LHCN-M2 (cell line): ENCODE data around the gene ZDHHC24. TPM values are rescaled to one million over a fixed set of nuclear protein-coding genes. Genes with fewer than 3 reads are reported as not detected.

Experiments
- DNase-seq: peaks from one replicate; pipeline ENCODE4 v3.0.0-alpha.2; 2012; ENCODE audit warnings: low read depth
- total RNA-seq: library from RNA; depleted of rRNA; stranded (reverse); fragments of >200 nt; gene quantifications from 2 replicates; pipeline ENCODE4 v1.2.3, GENCODE V29; 2014

ZDHHC24 gene
- total RNA-seq, 1 experiment from 2014 or later: 20.1 TPM

DNA sequence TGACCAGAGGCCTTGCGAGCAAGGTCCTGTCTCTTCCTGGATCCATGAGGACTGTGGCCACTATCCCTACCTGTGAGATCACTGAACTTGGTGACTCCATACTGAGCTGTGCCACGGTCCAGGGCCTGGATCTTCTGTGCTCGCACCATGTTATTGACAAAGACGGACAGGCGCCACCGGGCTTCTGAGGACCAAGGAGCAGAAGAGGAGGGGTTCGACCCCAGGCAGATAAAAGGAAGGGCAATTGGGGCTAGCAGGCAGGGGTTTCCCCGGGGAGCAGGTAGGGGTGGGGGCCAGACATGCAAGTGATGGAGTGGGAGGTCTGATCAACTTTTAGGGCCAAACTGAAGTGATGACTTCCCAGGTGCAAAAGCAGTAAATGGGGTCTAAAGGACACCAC, 20.4 kb upstream of the ZDHHC24 start:
- DNase-seq: no peak

DNA sequence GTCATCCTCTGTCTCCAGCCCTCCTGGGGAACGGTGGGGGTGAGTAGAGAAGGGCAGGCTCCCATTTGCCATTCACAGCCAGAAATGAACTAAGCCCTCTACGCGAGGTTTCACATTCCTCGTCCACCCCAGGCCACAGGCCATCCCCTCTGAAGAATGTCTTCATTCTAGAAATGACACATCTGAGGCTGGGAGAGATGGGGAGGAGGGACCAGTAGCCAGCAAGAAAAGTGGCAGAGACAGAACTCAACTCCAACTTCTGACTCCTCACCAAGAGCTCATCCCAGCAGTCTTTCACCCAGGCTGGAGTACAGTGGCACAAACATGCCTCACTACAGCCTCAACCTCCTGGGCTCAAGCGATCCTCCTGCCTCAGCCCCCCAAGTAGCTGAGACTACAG, 19.1 kb upstream of the ZDHHC24 start:
- DNase-seq: no peak

DNA sequence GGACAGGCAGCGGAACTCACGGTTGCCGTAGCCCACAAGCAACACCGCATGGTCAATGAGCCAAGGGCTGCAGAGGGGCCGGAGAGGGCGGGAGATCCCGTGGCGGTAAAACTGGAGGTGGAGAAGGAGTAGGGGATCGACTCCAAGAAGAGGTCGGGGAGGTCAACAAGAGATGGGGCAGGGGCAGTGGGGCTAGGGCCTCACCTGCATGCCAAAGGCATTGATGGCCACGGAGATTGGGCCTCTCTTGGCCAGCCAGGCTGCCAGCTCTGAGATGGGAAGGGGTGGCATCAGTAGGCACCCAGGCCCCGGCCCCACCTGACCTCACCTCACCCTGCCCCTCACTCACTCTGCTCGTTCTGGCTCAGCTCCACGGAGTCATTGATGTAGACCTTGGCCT, 18.7 kb upstream of the ZDHHC24 start:
- no peak for DNase-seq

DNA sequence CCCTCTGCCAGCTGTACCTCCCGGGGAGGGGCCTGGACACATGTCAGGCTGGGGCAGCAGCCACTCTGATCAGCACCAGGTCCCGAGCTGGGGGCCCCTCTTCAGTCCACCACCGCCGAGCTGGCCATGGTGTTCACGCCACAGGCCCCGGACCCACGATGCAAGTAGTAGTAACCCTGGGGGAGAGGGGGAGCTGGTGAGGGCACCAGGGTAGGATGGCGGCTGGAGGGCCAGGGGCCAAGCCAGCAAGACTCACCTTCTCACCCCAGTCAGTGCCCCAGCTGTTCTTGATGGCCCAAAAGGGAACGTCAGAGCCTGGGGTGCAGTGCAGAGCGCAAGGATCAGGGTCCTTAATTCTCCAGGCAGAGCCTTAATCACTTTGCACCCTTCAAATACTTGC, 18.0 kb upstream of the ZDHHC24 start:
- no peak for DNase-seq

DNA sequence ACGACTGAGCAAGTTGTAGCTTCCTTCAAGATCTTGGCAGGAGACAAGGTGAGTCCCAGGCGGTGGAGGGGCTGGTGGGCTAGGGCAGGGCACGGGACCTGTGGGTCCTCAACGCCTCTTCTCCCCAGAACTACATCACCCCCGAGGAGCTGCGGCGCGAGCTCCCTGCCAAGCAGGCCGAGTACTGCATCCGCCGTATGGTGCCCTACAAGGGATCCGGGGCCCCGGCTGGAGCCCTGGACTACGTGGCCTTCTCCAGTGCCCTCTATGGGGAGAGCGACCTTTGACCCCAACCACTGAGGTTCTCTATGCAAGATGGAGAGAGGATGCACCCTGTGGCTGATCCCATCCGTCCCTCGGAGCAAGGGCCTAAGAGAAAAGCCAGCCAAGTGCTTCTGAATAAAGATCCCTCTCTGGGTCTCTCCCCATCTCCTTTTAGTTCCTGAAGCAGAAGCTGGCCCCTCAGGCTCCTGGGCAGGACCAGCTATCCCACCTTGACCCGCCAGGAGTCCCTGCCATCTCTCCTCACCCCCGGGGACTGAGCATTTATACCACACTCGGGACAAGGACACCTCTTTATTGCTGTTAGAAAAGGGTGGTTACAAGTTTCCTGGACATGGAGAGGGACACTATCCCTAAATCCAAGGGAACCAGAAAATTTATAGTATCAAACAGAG, 17.2 kb upstream of the ZDHHC24 start:
- no peak for DNase-seq

DNA sequence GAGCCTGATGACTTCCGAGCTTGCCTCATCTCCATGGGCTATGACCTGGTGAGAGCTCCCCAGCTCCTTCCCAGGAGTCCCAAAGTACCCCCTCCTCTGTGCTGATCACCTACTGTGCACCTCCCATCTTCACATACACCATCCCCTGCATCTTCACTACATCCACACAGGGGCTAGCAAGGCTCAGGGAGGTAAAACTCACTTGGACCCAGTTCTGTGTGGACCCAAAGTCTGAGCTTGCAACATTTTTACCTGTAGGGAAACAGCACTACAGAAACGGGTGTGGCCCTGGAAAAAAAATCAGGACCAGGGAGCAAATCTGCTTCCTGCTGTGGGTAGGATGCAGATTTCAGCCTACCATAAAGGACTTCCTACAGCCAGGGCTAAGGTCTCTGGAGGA, 16.4 kb upstream of the ZDHHC24 start:
- DNase-seq: no peak

DNA sequence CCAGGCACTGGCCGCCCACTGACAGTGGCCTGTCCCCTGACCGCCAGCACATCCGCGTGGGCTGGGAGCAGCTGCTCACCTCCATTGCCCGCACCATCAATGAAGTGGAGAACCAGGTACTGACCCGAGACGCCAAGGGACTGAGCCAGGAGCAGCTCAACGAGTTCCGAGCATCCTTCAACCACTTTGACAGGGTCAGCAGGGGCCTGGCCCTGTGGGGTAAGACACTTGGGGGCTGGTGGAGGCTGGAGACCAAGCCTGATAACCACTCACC, 16.1 kb upstream of the ZDHHC24 start:
- no peak for DNase-seq

DNA sequence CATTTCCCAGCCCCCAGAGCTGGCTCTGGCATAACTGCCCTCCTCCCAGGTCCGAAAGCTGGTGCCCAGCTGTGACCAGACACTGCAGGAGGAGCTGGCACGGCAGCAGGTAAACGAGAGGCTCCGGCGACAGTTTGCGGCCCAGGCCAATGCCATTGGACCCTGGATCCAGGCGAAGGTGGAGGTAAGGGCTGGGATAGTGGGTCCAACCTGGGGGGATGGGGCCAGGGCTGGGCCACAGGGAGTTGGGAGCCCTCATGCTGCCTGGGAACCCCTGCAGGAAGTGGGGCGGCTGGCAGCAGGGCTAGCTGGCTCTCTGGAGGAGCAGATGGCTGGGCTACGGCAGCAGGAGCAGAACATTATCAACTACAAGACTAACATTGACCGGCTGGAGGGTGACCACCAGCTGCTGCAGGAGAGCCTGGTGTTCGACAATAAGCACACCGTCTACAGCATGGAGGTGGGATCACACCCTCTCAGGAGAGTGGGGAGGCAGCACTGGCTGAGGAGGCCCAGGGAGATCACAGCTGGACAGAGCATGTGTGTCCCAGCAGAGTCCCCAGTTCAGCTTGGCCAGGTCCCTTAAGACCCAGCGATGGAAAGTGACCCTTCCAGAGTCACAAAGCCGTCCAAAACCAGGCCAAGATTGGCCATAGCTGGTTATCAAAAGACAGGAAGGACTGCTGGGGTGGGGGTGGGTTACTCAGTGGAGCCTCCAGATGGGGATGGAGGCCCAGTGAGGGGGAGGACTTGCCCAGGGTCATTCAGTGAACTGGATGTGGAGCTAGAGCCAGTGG, 15.5 kb upstream of the ZDHHC24 start:
- no peak for DNase-seq

DNA sequence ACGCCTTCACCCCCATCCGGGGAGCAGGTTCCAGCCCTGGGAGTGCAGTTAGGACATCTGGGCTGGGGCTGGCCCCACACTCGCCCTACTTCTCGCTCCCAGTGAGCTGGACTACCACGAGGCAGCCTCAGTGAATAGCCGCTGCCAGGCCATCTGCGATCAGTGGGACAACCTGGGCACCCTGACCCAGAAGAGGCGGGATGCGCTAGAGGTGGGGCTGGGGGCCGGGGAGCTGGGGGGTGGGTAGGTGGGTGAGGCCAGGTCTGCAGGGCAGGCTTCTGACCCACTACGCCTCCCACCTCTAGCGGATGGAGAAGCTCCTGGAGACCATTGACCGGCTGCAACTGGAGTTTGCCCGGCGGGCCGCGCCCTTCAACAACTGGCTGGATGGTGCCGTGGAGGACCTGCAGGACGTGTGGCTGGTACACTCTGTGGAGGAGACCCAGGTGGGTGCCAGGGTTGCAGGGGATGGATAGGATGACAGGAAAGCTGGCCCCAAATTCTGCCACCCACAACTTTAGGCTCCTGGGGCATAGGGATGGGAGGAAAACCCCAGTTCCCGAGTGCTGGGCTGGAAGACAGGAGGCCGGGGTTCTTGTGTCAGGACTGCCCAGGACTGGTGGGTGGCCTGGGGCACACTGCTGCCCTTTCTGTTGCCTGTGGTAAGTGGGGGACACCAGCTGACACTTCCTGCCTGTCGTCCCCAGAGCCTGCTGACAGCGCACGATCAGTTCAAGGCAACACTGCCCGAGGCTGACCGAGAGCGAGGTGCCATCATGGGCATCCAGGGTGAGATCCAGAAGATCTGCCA, 14.2 kb upstream of the ZDHHC24 start:
- no peak for DNase-seq

DNA sequence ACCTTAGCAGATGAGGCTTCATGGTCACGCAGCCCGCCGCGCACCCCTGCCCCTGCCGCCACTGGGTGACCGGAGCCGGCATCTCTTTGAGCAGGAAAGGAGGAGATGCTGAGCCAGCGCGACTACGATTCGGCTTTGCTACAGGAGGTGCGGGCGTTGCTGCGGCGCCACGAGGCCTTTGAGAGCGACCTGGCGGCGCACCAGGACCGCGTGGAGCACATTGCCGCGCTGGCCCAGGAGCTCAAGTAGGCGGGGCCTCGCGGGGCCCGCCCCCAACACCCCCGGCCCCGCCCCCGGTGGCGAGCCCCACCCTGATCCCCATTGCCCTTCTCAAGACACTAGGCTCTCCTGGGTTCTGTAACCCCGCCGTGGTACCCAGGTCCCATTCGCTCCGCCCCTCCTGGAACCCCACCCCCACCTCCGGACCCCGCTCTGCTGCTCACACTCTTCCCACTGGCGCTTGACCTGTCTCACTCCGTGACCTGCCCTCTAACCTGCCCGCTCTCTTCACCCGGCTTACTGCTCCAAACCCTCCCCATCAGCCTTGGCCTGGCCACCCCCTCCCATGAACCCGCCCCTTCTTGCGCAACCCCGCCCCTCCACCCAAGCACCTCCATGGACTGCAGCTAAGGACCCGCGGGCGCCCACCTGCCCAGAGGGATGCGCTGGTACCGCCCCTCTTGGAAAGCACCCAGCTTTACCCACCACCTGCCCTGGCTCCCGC, 13.5 kb upstream of the ZDHHC24 start:
- no peak for DNase-seq

DNA sequence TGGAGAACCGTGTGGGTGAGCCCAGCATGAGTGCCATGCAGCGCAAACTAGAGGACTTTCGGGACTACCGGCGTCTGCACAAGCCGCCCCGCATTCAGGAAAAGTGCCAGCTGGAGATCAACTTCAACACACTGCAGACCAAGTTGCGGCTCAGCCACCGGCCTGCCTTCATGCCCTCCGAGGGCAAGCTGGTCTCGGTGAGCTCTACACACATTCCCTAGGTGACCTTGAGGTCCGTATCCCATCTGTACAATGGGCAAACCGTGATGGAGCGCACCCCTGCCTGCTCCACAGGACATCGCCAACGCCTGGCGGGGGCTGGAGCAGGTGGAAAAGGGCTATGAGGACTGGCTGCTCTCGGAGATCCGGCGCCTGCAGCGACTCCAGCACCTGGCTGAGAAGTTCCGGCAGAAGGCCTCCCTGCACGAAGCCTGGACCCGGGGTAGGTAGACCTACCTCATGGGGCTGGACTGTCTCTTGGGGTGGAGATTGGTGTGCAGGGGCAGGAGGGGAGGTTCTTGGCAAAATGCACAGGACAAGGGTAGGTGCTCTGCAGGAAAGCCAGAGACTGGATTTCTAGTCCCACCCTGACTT, 12.0 kb upstream of the ZDHHC24 start:
- DNase-seq: no peak

DNA sequence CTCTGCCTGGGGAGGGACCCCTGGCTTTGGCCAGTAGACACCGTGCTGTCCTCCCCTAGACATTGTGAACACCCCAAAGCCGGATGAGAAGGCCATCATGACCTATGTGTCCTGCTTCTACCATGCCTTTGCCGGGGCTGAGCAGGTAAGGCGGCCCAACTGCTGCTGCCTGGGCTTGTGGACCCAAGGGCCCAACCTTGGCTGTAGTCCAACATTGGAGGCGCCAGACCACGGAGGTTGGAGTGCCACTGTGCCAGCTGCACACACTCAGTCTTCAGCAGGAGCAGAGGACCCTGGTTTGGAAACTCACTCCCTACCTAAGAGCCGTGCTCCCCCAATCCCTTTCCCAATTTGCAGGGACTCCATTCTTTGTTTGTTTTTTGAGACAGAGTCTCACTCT, 10.2 kb upstream of the ZDHHC24 start:
- DNase-seq: no peak

DNA sequence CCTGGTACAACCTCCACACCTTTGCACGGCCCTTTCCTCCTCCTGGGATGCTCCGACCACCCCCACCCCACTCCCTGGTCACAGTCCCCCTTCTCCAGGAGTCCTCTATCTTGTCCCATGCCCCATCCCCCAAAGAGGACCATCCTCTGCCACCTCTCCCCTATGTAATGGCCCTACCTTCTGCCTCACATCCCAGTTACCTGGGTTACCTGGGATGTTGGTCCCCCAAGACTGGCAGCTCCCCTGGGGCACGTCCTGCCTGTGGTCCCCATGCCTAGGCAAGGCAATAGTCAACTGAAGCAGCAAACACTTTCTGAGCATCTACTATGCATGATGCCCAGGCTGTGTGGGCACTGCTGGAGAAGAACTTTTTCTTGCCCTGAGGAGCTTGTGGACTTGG, 9.6 kb upstream of the ZDHHC24 start:
- DNase-seq: no peak

DNA sequence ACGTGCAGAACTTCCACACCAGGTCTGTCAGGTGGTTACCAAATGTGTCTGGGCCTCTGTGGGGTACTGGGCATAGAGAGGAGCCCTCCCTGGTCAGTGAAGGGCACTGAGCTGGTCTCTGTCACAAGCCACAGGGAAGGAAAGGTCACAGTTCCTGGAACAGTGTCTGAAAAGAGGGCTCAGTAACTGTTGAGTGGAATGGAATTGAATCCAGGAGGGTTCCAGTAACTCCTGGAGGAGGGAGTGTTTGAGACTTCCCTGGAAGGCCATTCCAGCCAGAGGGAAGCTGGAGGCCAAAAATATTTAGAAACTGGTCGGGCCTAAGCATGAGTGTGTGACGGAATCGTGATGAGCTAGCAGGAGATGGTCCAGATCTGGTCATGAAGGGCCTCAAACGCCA, 8.8 kb upstream of the ZDHHC24 start:
- no peak for DNase-seq

DNA sequence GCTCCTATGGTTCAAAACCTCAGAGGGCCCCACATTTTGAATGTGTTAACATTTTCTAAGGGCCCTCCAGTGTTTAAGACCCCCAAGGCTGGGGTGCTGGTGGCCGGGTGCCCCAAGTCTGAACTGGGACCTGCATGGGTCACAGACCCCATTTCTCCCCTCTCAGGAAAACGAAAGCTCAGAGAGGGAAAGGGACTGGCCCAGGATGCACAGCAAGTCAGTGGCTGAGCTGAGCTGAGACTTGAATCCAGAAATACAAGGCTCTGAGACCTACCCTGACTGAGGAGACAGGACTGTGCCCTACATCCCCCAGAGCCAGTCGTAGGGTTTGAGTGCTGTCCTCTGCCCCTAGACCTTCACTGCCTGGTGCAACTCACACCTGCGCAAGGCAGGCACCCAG, 5.0 kb upstream of the ZDHHC24 start:
- no peak for DNase-seq

DNA sequence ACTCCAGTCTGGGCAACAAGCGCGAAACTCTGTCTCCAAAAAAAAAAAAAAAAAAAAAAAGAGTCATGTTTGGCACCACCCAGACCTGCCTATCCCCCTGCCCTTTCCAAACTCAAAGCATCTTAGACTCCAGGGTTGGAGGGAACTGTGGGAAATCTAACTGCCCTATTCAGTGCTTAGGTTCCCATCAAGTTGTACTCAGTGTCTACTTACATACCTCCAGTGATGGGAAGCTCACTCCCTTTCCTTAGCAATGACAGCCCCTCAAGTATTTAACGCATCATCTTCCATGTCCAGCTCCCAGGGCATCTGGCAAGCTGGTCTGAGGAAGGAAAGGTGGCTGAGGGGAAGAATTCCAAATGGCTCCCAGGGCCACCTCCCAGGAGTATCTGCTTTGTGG, 3.8 kb upstream of the ZDHHC24 start:
- DNase-seq: no peak

DNA sequence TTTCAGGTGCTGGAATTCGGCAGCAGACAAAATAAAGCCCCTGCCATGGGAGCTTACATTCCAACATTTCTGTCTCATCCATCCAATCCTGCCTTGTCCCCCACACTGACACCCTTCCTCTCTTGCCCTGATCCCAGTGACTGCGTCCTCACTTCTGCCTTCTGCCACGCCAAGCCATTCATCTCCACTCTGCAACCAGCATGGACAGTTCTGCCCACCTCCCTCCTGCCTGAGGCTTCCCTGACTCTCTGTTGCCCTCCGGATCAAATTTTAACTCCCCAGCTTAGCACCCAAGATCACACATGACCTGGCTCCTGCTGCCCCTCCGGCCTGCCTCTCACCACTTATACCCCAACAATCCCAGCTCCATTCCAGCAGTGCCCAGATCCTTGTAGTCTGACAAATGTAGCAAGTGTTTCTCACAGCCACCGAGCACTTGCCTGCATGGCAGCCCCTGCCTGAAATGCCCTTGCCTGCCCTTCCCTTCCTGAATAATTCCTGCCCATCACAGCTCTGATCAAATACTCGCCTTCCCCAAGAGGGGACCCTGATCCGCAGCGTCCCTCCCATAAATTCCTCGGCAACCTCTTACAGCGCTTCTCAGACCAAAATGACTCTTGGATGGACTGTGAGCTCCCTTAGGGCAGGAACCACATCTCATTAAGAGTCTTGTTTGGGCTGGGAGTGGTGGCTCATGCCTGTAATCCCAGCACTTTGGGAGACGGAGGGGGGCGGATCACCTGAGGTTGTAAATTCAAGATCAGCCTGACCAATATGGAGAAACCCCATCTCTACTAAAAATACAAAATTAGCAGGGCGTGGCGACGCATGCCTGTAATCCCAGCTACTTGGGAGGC, 3.2 kb upstream of the ZDHHC24 start:
- DNase-seq: no peak

DNA sequence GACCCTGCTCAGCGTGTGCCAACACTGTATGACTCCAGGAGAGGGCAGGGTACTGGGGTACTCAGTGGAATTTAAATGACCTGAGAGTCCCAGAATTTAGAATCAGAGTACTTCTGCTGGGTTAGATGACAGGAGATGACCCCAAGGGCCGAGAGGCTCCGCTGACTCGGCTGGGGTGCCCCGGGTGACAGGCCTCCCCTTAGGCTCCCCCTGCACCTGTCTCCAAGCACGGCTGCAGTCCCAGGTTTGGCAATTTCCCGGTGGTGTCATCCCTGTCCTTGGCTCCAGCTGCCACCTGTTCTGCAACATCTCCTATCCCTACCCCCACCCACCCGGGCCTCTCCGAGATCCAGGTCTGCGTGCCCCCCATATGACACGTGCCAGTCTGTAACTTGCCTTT, 2.2 kb upstream of the ZDHHC24 start:
- no peak for DNase-seq

DNA sequence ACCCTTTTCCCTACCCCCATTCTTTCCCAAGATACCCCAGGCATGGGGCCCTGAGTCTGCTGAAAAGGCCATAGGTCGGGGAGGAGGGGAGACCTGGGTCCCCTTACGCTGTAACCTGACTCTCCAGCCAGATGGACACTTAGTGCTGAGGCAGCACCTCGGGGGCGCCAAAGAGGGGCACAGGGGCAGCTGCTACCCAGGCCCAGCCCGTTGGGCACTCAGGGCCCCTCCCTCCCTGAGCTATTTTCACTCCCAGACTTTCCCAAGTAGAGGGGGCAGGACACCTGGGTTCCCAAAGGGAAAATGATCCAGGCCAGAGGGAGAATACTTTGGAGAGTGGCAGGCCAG, 1.8 kb upstream of the ZDHHC24 start:
- DNase-seq: no peak

DNA sequence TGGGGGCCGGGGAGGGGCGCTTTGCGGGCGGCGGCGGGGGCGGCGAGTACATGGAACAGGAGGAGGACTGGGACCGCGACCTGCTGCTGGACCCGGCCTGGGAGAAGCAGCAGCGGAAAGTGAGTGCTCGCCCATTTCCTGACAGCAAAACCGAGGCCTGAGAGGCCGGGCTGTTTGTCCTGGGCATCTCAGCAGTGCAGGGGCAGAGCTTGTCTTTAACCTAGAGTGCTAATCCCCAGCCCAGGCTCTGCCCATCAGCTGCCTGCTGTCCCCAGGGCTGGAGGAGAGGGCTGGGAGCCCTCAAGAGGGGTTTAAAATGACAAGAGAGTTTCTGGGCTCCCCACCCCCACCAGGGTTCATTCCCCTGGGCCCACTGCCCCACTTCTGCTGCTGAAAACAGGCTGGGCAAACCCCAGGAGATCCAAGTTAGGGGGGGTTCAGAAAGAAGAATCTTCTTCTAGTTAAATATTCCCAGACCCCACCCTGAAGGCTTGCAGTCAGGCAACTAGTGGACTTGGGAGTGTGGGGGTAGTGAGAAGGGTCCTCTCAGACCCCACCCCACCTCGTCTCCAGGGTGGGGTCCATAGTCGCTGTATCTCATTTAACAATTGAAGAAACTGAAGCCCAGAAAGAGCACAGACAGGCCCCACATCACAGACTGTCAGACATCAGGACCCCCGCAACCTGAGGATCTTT, 1.3 kb upstream of the ZDHHC24 start:
- DNase-seq: no peak
